GM12872 (cell line): Measurements from ENCODE around the gene PLGRKT.
"Not testable (repeated sequence)": the region's sequence is repeated elsewhere in the genome, so short reads cannot be mapped to it uniquely, and the experiment has no call there.

Source experiments
- CTCF ChIP-seq: IDR thresholded peaks from 3 replicates; pipeline ENCODE4 v1.5.1; 2011; ENCODE audit warnings: low read depth, mild to moderate bottlenecking, low read length, moderate library complexity; ENCODE audit not compliant: insufficient read depth

Gene PLGRKT

GRCh38 chr9:5354184-5354583, 83.5 kb downstream of the PLGRKT start:
- no peak for TF ChIP-seq CTCF

GRCh38 chr9:5352637-5353248, 85.0 kb downstream of the PLGRKT start:
- TF ChIP-seq CTCF = no peak

GRCh38 chr9:5338992-5339981, 98.4 kb downstream of the PLGRKT start, which contains the start of gene RLN1:
RLN1 (minus strand) TSS chr9:5339876; CDS start chr9:5339746, 130 bp downstream.
- TF ChIP-seq CTCF = not testable (repeated sequence)

GRCh38 chr9:5336688-5337087, 101.0 kb downstream of the PLGRKT start:
- TF ChIP-seq CTCF = no peak

GRCh38 chr9:5326893-5327548, 110.7 kb downstream of the PLGRKT start:
- no peak for TF ChIP-seq CTCF

- no peak for TF ChIP-seq CTCF
Measured at GRCh38 chr9:5326187-5326586, 111.5 kb downstream of the PLGRKT start.

- peak; percentile 37; the same call in 1 of the 3 replicates for TF ChIP-seq CTCF
Measured at GRCh38 chr9:5321058-5321457, 116.7 kb downstream of the PLGRKT start.
